Stimulated activated CD8-positive, alpha-beta memory T cell treated with anti-CD3 and anti-CD28 coated beads, Interleukin-7, amount 100 ng/mL, for 48 hours (primary cell): Measurements from ENCODE around the gene DYSF.

Experiments used
- DNase-seq, 2 donors: peaks; one replicate each; pipeline ENCODE4 v3.0.0-alpha.2; 2020; ENCODE audit warnings: low read depth in 1 of 2; ENCODE audit errors: extremely low read depth in 1 of 2

Gene DYSF

GRCh38 chr2:71668326-71669057 is 215.1 kb downstream of the DYSF start:
- no peak for DNase-seq

DNA sequence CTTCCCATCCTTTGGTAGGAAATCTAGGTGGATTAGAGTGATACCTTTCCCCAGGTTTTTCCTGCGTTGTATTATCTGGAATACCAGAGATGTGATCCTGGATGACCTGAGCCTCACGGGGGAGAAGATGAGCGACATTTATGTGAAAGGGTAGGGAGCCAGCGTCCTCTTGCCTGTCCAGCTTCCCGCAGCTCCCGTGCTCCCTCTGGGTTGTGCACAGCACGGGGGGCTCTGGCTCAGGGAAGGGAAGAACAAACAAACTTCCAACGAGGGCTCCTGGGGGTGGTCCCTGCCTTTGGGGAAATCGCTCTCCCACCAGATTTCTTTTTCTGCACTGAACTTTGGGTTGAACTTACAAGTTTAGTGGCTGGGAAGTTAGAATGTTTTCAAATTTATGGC is 215.7 kb downstream of the DYSF start:
- DNase-seq = no peak

DNA sequence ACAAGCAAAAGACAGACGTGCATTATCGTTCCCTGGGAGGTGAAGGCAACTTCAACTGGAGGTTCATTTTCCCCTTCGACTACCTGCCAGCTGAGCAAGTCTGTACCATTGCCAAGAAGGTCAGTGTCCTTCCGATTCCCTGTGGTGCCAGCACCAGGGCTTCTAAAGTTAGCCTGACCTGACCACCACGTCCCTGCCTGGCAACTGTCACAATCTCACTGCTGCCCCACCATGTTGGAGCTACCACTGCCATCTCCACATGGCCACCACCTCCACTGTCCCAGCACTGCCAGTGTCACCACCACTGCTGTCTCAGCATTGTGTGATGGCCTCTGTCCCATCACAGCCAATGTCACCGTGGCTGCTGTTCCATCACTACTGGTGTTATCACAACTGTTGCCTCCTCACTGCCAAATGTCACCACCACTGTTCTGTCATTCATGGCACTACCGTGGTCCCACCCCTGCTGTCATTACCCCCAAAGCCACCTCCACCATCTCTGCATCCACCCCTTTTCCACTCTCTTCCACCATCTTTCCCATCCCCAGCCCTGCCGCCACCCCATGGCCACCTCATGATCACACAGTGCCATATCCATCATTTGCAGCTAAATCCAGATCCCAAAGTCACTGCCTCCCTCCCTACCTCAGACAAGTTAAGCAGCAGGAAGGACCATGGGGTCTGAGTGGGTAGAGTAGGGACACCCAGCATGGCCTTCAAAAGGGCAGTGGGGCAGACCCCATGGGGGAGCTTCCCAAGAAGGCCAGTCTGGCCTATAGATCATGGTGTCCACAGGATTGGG is 216.5 kb downstream of the DYSF start:
- DNase-seq = no peak

DNA sequence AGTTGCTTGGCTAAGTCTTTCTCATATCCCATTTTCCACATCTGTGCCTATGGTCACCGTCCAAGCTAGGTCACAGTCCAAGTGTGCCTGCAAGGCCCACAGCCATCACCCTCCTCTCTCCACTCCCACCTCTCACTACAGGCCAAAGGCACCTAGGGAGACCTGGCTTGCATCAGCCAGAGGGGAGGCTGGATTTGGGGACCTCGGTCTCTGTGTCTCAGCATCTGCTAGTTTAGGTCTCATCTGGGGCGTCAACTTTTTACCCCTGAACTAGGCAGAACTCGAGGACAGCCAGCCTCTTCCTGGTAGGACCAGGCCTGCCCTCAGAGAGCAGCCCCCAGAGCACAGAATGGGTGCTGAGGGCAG is 217.1 kb downstream of the DYSF start:
- DNase-seq = no peak

GRCh38 chr2:71671203-71671854 is 218.0 kb downstream of the DYSF start:
- no peak for DNase-seq

DNA sequence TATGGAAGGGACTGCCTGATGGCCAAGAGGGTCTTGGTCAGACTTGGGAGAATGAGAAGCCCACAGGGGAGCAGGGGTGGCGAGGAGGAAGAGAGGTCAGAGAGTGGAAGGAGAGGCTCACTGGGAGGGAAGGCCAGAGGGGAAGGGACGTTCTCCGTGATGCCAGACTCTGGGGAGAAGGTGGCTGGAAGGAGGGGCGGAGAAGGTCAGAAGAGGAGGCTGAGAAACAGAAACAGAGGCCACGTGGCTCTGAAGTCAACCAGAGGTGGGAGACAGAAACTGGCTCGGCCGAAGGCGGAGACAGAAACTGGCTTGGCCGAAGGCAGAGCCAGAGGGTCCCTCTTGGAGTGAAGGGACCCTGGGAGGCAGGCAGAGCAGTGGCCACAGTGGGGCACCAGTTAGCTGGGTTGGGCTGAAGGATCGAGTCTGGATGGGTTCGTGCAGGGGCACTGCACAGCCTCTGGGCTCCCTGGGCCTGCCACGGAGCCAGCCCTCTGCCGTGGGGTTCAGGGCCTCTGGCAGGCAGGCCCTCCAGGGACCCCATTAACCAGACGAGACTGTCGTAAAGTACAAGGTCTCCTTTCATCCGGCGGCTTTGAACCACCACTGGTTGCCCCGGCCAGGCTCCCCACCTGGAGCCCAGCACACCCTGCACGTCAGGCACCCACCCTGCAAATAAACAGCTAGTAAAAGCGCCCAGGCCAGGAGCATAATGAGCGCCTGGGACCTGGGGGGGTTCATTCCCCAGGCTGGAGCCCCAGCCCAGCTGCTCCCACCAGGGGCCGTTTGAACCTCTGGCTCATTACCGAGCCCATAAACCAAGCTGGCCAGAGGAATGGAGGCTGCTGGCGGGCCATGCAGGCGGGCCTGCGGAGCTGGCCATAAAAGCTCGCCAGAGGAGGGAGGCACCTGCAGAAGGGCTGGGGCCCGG is 218.8 kb downstream of the DYSF start:
- DNase-seq = no peak

GRCh38 chr2:71672826-71673795 is 219.8 kb downstream of the DYSF start:
- DNase-seq = no peak

- DNase-seq = no peak
Observed at GRCh38 chr2:71674158-71674851, 220.9 kb downstream of the DYSF start.

DNA sequence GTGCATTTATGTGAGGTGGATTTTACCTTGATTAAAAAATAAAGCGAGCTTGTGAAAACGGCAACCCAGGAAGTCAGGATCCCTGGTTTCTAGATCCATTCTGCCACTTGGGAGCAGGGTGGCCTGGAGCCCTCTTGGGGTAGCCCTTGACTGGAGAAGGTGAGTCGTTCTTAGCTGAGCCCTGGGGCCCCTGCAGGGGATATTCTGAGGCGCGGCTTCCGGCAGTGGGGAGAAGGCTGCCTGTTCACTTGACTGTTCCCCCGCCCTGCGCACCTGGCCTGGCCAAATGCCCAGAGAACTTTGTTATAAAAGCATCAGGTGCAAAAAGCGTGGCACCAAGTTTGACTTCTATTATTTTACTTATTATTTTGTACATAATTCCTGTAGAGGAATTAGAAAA is 221.9 kb downstream of the DYSF start:
- DNase-seq = no peak

DNA sequence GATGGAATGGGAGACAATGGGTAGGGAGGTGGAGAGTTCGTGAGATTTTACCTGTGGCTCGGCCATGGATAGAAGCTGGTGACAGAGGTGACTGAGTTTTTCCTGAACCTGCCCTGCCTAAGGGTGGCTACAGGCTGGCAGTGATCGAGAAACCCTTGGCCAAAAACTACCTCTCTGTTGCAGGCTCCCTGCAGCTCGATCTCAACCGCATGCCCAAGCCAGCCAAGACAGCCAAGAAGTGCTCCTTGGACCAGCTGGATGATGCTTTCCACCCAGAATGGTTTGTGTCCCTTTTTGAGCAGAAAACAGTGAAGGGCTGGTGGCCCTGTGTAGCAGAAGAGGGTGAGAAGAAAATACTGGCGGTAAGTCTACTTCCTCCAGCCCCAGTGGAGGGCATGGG is 225.5 kb downstream of the DYSF start:
- no peak for DNase-seq

- no peak for DNase-seq
Observed at GRCh38 chr2:71679491-71679890, 226.1 kb downstream of the DYSF start.

GRCh38 chr2:71680925-71681324 is 227.6 kb downstream of the DYSF start:
- DNase-seq = no peak

GRCh38 chr2:71681626-71682025 is 228.3 kb downstream of the DYSF start:
- no peak for DNase-seq

DNA sequence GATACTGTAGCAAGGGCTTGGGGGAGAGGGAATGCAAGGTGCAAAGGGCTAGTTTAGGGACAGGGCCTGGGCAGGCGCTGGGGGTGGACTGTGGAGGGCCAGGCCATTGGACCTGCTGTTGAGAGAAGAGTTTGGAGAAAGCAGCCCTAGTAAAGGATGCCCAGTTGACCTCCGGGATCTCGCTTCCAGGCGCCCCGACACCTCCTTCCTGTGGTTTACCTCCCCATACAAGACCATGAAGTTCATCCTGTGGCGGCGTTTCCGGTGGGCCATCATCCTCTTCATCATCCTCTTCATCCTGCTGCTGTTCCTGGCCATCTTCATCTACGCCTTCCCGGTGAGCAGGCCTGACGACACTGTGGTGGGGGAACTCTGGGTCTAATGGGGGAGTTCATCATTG is 229.0 kb downstream of the DYSF start:
- DNase-seq = no peak

DNA sequence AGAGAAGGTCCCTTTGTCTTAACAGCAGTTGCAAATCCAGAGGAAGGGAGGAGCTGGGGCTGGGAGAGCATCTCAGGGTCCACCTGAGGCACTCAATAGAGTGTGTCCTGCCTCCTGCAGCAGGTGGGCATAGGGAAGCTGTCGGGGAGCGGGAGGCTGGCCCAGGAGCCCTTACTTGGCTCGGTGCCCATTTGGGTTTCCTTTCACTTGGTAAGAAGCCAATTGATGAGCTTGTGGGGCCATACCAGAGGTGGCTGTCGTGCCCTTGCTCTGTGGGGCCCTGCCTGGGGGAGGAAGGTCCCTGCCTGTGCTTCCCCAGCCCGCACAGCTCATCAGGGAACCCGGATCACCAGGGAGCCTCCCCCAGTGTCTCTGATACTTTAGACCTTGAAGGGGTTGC is 229.7 kb downstream of the DYSF start:
- no peak for DNase-seq

GRCh38 chr2:71683666-71684065 is 230.3 kb downstream of the DYSF start:
- no peak for DNase-seq

DNA sequence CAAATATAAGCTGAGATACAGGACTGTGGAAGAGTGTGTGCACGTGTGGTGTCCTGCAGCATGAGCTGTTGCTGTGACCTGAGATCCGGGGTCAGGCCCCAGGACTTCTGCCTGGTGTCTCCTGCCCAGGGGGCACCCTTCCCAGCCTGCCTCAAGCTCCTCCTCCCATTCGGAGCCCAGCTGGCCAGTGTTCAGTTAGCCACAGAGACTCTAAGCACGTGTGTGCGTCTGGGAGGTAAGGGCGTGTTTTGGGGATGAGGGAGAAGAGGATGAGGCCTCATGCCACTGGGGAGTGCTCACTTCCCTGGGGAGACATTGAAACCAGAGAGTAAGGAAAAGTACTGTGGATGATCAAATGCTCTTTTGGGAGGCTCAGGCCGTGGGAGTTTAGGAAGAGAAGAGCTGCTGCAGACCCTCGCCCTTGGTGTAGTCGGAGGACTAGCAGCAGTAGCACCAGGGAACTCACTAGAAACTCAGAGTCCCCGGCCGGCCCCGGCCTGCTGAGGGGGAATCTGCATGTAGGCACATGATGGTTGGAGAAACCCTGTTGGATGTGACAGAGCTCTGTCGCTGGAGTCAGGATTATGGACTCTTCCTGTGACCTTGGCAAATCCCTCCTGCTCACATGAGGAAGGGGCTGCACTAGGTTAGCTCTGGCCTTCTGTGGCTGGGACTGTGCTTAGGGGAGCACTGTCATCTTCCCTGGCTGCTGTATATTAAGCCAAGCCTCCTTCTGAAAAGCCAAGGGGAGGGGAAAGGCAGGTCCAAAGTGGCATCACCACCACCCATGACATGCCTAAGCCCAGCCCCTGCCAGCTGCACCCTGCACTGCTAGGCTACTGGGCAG is 231.1 kb downstream of the DYSF start:
- DNase-seq = no peak
